GM21786 (cell line): ENCODE measurements around the gene RRP7A.
"Not testable (repeated sequence)": the region's sequence is repeated elsewhere in the genome, so short reads cannot be mapped to it uniquely, and the experiment has no call there.

Experiments used
- ATAC-seq: cut with Tn5 transposase; IDR thresholded peaks from one replicate; pipeline ENCODE4 v1.9.1; 2021; ENCODE audit not compliant: unreplicated experiment

Gene RRP7A

DNA sequence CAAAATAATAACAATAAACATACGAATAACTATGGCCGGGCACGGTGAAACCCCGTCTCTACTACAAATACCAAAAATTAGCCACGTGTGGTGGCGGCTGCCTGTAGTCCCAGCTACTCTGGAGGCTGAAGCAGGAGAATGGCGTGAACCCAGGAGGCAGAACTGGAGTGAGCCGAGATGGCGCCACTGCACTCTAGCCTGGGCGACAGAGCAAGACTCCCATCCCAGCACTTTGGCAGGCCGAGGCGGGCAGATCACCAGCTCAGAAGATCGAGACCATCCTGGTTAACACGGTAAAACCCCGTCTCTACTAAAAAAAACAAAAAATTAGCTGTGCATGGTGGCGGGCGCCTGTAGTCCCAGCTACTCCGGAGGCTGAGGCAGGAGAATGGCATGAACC, 17.0 kb upstream of the RRP7A start:
- ATAC-seq: not testable (repeated sequence)

DNA sequence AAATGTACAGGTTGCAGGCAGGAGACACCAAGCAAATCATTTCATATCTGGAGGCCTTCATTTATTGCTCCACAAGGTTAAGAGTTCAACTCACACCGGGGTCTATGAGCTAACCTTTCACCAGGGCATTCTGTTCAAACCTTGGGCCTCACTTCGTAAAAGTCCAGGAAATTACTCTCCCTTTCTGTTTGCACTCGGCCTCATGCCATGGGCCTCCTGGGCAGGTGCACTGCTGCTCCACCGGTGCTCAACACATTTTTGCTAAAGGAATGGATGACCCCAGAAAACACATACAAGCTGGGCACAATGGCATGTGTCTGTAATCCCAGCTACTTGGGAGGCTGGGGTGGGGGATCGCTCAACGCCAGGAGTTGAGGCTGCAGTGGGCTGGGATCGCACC, 16.6 kb upstream of the RRP7A start:
- ATAC-seq: no peak

DNA sequence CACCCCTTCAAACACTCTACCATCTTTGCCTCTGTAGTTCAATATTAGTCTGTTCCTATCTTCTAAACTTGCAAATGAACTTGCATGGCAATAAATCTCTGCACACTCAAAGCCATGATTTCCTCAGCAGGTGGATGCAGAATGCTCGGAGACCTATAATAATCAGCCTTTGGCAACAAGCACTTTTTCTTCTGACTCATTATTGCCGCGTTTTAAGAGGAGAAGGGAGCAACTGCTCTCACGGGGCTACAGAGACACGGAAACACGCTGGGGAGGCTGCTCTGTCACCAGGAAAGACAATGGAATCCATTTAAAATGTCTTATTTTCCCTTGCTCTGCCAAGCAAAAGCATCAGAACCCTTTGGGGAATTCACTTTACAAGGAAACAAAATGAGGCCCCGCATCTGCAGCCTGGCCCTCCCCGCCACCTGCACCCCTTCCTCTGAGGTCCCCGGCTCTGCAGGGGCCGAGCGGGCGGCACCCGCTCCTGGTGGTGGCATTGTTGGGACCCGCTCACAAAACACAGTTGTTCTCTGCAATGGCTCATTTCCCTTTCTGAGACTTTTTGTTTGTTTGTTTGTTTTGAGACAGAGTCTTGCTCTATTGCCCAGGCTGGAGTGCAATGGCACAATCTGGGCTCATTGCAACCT, 15.6 kb upstream of the RRP7A start:
- not testable (repeated sequence) for ATAC-seq

DNA sequence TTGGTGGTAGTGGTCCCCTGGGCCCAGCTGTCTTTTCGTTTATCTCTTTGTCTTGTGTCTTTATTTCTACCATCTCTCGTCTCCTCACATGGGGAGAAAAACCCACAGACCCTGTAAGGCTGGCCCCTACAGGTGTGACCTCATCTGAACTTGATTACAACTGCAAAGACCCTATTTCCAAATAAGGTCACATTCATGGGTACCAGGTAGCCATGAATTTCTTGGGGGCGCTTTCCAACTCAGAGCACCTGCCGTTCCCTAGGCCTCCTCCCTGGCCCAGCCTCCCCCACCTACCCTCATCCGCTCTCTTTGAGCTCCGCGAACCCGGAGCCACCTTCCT, 14.0 kb upstream of the RRP7A start:
- ATAC-seq: no peak

DNA sequence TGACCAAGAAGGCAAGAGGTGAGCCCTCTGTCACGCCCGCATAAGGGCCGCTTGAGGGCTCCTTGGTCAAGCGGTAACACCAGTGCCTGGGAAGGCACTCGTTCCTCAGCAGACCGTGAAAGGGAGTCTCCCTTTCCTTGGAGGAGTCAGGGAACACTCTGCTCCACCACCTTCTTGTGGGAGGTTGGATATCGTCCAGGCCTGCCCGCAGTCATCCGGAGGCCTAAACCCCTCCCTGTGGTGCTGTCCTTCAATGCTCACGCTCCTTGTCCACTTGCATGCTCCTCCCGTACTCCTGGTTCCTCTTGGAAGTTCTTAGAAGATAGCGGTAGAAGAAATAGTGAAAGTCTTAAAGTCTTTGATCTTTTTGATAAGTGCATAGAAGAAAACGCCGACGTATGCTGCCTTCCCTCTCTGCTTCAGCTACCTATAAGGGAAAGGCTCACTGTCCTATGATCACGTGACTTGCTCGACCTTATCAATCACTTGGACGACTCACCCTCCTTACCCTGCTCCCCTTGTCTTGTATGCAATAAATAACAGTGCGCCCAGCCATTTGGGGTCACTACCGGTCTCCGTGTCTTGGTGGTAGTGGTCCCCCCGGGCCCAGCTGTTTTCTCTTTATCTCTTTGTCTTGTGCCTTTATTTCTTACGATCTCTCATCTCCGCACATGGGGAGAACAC, 11.9 kb upstream of the RRP7A start:
- not testable (repeated sequence) for ATAC-seq

DNA sequence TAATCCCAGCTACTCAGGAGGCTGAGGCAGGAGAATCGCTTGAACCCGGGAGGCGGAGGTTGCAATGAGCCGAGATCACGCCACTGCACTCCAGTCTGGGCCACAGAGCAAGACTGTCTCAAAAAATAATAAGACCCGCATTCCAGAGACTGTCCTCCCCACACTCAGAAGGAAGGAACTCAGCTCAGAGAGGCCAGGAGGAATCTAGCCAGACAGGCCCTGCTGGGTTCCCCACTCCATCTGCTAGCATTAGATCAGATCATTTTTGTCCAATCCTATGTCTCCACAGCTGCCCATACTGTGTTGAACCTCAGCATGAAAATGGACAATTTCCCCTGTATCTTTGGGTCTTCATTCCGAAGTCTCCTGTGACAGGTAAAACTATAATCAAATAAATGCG, 9.8 kb upstream of the RRP7A start:
- ATAC-seq: not testable (repeated sequence)

DNA sequence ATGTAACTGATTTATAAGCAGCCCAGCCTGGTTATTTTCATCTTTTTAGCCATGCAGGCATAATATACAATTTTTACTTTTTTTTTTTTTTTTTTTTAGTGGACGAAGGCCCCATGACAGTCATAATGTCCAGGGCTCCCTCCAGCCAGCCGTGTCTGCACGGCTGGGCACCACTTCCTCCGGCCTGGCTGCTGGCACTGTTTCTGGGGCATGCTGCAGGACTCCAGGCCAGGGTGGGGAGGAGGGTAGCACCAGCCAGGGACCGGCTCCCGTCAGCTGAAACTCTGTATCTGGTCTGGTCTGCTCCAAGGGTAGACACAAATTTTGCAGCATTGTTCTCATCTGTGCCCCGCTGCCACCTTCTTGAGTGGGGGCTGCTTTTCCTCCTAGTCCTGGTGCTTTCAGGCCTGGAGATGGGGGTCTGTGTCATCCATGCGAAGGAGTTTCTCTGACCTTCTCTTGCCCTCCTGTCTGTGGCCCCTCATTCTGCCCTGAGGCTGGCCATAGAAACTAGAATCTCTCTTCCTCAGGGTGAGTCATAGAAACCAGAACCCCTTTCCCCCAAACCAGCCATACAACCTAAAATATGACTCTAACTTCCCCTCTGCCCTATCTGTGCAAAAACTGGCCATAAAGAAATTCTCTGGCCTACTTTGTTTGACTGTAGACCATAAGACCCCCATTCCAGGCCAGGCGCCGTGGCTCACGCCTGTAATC, 9.2 kb upstream of the RRP7A start:
- peak; percentile 58 for ATAC-seq

DNA sequence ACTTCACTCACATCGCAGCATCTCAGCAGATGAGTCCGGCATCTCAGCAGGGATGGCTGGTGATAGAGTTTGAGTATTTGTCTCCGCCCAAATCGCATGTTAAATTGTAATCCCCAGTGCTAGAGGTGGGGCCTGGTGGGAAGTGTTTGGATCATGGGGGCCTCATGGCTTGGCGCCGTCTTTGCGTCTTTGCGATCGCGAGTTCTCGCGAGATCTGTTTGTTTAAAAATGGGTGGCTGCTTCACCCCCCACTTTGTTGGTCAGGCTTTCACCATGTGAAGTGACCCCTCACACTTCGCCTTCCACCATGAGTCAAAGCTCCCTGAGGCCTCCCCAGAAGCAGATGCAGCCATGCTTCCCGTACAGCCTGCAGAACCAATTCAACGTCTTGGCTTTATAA, 3.0 kb upstream of the RRP7A start:
- ATAC-seq: no peak

DNA sequence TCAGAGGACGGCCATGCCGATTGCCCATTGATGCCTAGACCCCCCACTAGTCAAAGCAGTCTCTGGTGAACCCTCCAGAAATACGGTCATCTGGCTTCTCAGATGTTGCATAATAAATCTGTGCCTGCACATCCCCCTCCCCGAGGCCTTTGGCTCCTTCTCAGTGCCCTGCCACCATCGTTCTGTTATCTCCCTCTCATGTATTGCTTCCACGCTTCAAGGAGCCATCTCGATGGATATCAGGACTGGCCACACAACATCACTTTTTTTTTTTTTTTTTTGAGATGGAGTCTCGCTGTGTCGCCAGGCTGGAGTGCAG, 1.6 kb upstream of the RRP7A start:
- ATAC-seq: no peak

DNA sequence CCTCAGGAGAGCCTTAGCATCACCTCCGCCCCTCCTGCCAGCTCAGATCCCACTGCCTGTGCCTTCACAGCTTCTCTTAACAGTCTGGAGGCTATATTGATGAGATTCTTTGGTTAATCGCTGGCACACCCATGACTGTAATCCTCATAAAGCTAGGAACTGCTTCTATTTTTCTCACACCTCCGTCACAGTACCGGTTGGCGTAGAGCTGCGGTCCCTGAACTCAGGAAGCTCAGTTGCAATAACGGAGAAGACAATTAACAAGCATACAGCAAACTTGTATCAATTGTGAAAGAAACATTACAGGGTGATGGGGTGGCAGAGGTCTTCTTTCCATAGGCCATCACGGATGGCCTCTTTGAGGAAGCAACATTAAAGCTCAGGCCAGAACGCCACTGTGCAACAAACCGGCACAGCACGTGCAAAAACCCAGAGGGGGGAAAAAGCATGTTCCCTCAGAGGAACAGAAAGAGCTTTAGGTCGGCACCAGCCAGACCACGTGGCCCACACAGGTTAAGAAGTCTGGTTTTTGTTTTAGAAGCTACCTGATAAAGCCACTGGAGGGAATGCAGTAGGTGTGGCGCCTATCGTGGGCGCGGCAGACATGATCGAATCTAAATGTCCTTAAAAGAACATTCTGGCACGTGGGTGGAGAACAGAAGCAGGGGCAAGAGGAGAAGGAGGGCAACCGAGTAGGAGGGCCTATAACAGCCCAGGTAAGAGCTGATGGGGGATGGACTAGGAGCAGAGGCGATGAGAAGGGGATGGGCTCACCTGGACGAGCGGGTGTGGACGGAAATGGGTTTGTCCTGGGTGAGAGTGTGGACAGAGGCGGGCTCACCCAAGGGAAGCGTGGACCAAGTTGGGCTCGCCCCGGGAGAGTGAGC, 715 bp downstream of the RRP7A start:
- ATAC-seq: not testable (repeated sequence)

DNA sequence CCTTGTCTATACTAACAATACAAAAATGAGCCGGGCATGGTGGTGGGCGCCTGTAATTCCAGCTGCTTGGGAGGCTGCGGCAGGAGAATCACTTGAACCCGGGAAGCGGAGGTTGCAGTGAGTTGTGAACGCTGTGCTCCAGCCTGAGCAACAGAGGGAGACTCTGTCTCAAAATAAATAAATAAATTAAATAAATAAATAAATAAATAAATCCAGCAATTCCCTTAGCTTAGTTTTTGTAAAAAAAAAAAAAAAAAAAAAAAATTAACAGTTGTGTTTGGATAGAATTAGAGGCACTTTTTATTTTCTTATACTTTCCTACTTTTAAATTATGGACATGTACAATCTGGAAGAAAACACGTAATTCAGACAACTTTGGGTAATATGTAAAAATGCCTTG, 2.5 kb downstream of the RRP7A start:
- not testable (repeated sequence) for ATAC-seq

DNA sequence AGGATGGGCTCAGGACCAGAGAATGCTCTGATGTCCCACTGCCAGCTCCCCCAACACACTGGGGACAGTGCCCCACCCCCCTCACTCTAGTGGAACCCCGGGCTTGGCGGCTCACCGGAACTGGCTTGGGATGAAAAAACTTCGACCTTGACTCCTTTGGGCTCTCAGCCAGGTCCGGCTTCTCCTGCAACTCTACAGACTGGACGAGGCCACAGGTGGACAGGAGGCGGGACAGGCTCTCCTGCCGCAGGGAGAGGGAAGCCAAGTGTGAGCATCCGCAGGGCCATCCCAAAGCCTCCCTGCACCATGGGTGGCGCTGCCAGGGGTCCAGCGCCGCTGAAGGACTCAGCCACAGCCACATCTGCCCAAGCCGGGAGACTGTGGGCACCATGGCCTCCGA, 3.7 kb downstream of the RRP7A start:
- no peak for ATAC-seq

DNA sequence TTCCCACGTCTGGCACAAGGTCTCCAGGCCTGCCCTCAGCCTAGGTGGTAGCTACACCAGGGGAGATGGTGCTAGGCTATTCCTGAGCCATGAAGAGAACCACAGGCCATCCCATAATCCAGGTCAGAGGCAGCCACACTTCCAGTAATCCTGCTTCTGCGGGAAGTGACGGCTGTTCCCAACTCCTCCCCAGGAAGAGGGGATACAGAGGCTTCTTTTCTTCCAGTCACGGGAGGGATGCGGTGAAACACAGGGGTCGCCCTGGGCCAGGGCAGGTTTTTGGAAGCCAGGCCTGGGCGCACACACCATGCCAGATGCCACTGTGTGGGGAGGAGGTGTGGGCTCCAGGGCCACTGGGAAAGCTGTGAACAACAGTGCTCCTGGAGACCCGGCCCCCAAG, 4.3 kb downstream of the RRP7A start:
- ATAC-seq: not testable (repeated sequence)

DNA sequence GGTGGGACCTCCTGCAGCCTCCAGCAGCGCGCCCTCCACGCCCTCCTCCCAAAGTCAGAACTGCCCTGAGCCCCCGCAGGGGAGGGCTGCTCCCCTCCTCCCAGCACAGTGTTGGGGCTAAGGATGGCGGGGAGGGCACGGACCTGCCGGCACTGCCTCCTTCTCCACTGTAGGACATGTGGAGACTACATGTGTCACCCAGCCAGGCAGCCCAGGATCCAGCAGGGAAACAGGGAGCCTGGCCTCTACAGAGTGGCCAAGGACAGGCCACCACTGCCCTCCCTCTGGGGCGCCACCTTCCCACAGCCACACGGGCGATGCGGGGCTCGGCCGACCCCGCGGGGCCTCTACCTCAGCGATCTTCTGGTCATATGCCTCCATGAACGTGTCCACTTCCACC, 5.3 kb downstream of the RRP7A start:
- ATAC-seq: not testable (repeated sequence)

DNA sequence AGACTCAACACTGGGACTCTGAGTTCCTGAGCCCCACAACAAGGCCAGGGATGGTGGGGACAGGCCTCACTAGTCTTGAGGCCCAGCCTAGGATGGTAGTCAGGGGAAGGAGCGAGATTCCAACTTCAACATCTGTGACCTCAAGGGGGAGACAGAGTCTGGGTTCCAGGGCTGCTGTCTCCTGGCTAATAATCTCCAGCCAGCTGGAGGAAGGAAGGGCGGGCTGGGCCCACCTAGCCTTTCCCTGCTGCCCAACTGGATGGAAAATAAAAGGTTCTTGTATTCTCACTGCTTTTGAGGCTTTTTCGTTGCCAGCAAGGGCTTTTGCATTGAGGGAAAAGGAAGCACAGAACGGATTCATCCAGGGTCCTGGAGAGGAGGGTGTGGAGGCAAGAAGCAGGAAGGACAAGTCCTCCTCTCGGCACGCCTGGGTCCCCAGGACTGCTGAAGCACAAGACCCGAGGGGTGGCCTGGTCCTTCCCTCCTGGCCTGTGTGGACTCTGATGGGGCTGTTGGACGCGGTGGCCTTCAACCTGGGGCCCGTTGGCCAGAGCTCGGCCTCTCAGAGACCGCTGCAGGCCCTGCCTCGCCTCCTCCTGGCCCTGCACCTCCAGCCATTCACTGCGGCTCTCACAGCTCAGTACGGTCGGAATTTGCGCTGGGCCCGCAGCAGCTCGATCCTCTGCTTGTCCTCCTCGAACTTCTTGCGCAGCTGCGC, 7.2 kb downstream of the RRP7A start:
- not testable (repeated sequence) for ATAC-seq

DNA sequence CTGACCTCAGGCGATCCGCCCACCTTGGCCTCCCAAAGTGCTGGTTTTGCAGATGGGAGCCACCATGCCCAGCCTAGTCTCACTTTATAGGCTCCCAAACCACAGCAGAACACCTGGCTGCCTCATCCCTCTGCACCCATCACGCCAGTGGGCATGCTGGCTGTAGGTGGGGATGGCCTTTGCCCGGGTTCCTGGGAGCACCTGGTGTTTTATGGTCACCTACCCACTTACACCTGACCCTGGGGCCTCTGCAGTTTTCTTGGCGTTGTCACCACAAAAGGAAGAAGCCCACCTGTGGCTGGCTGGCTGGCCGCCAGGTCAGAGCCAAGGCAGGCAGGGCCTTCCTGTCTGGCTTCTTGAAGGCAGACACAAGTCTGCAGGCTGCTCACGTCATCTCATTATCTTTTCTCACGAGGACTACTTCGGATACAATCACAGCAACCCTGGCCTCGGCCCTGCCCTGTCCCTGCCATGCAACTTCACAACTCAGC, 8.2 kb downstream of the RRP7A start:
- no peak for ATAC-seq

DNA sequence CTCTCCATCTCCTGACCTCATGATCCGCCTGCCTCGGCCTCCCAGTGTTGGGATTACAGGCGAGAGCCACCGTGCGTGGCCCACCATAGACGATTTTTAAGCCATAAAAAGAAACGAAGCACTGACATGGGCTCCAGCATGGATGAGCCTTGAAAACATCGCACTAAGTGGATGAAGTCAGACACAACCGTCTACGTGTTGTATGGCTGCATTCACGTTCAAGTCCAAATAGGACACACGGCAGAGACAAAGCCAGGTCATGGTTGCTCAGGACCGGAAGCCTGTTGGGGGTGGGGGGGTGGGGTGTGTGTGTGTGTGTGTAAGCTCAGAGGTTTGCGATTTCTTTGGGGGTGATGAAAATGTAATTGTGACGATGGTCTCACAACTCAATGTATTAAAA, 10.0 kb downstream of the RRP7A start:
- no peak for ATAC-seq

DNA sequence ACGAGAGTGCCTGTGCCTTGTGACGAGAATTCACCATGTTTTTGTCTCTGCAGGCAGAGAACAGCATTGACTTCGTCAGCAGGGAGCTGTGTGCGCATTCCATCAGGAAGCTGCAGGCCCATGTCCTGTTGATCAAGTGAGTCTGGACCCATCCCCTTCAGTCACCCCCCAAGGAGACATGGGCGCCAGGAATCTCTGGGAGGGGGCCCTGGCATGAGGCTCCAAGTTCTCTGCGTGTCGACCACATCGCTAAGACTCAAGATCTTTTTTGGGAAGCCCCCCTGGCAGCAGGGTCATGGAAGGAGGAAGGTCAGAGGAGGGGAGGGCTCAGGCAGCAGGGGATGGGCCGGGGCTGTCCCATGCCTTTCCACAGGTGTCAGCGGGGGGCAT, 10.6 kb downstream of the RRP7A start:
- not testable (repeated sequence) for ATAC-seq

DNA sequence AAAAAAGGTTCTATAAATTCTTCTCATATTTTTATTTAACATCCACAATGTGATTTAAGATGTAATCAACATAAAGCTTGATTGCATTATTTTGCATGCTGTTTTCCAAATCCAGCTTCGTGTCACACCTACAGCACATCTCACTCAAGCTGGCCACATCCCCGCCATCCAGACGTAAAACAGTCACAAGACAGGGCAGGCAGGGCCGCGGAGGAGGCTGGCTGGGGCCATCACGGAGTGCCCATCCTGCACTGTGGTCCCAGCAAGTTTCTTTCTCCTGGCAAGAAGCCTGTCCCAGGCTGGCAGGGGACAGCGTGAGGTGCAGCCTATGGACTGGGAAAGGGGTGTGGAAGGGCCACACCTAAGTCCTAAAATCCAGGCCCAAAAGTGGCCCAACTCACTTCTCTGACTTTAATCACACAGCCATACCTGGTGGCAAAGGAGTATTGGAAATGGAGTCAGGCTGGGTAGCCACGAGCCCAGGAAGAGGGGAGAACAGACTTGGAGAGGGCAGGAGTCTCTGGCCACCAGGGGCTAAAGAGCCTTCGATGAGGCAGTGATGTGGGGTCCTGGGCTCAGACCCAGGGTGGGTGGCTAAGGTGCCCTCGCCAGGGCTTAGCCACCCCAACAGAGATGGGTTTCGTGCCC, 11.1 kb downstream of the RRP7A start:
- not testable (repeated sequence) for ATAC-seq

DNA sequence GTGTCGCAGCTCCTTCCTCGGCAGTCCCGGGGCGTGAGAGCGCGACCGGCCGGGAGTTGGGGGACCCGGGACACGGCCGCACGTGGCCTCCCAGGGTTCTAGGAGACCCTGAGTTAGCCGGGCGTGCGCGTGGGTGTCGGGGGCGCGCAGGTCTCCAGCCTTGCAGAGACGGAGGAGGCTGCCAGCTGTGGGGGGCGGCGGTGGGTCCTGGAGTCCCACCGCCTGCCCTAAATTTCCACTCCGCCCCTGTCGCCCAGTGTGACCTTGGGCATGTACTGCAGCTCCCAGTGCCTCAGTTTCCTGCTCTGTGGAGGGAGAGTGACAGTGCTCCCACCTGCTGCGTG, 18.8 kb downstream of the RRP7A start:
- ATAC-seq: no peak
